ENCODE data around the gene NT5DC4. TPM values are rescaled to one million over a fixed set of nuclear protein-coding genes. Genes with fewer than 3 reads are reported as not detected.
A peak's percentile ranks its signal among the peaks of the same experiment; 100 is the strongest.

NT5DC4 gene
- total RNA-seq, 1 experiment from 2014 or later, result not detected

DNA sequence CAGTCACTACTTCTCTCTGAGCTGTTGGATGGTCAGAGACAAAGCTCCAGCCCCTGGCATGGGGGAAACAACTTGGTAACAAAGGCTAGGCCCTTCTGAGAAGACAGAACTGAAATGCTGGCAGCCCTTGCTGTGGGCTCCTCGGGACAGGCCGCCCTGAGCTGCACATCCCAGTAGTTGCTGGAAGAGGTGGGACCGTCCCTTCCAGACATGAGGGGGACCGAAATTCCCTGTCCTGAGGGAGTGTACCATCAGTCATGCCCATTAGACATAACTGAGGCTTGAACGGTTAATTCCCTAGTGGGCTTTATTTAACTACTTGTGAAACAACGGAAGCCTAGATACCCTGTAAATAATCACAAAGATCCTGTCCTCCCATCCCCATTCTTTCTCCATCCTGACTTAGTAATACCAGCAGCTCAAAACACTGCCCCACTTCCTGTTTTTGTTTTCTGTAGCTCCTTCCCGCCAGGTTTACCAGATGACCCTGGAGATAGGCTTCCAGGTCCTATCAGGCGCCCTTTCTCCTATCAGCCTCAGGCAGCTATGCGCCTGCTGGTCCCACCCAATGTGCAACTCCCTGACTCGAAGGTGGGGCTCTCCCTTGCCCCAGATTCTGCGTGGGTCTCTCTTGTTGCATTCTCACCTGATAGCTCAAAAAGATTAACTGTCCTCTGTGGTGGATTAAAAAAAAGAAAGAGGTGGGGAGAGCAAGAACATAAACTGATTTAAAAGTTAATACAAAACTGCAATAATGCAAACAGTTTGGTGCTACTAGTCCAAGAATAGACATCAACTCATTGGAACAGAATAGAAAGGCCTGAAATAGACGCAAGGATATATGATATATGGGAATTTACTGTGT, 37.0 kb upstream of the NT5DC4 start:
- Mint-ChIP-seq H3K9me3 (ENCODE audit: unreplicated experiment) (no peaks in the 10 kb centered on the region), H3K4me1 (ENCODE audit: insufficient read depth, unreplicated experiment) (peaks cover 5% of the 10 kb centered on the region), H3K27ac (ENCODE audit: low read depth, unreplicated experiment) (no peak overlapping the region), H3K36me3 (ENCODE audit: insufficient read depth, unreplicated experiment) (no peaks in the 10 kb centered on the region), H3K4me3 (ENCODE audit: unreplicated experiment) (no peak overlapping the region), H3K27me3 (ENCODE audit: insufficient read depth, unreplicated experiment) (no peaks in the 10 kb centered on the region)
- ChIA-PET CTCF (interaction anchor here (0.8 to 1.5 kb wide), 4 partner anchors 8 to 258 kb away, joined by 3 to 7 read pairs (median 4); no protein-coding TSS in a partner anchor), POLR2A (interaction anchor here (1.0 to 1.3 kb wide), 3 partner anchors 9 to 57 kb away, joined by 3 read pairs; no protein-coding TSS in a partner anchor)
- no peak for DNase-seq (ENCODE audit: unreplicated experiment)
- intact Hi-C loops (cut with micrococcal nuclease), result no loop called here
- no peak for TF ChIP-seq CTCF (IDR thresholded peaks at IDR 0.05; ENCODE audit: unreplicated experiment)
- no TSS peak for BruUV-seq (replicated peaks)

GRCh38 chr2:112684415-112684775, 36.4 kb upstream of the NT5DC4 start:
- CTCF ChIA-PET, result interaction anchor here (0.6 to 1.5 kb wide), 3 partner anchors 8 to 258 kb away, joined by 3 to 5 read pairs (median 3); no protein-coding TSS in a partner anchor
- Mint-ChIP-seq H3K27me3 (ENCODE audit: insufficient read depth, unreplicated experiment) (no peaks in the 10 kb centered on the region), H3K4me1 (ENCODE audit: insufficient read depth, unreplicated experiment) (peaks cover 3% of the 10 kb centered on the region), H3K9me3 (ENCODE audit: unreplicated experiment) (no peaks in the 10 kb centered on the region), H3K4me3 (ENCODE audit: unreplicated experiment) (no peak overlapping the region), H3K27ac (ENCODE audit: low read depth, unreplicated experiment) (no peak overlapping the region), H3K36me3 (ENCODE audit: insufficient read depth, unreplicated experiment) (no peaks in the 10 kb centered on the region)
- BruUV-seq (replicated peaks), result no TSS peak
- DNase-seq (ENCODE audit: unreplicated experiment), result no peak
- intact Hi-C loops (cut with micrococcal nuclease), result no loop called here
- POLR2A ChIA-PET, result interaction anchor here (1.0 to 1.1 kb wide), 2 partner anchors 19 to 57 kb away, joined by 3 read pairs; no protein-coding TSS in a partner anchor
- no peak for TF ChIP-seq CTCF (IDR thresholded peaks at IDR 0.05; ENCODE audit: unreplicated experiment)

- H3K27me3 Mint-ChIP-seq (ENCODE audit: insufficient read depth, unreplicated experiment), result no peaks in the 10 kb centered on the region
- intact Hi-C loops (cut with micrococcal nuclease), result no loop called here
- H3K27ac Mint-ChIP-seq (ENCODE audit: low read depth, unreplicated experiment), result no peak overlapping the region
- H3K4me3 Mint-ChIP-seq (ENCODE audit: unreplicated experiment), result no peak overlapping the region
- H3K9me3 Mint-ChIP-seq (ENCODE audit: unreplicated experiment), result no peaks in the 10 kb centered on the region
- no peaks in the 10 kb centered on the region for H3K4me1 Mint-ChIP-seq (ENCODE audit: insufficient read depth, unreplicated experiment)
- TF ChIP-seq CTCF (IDR thresholded peaks at IDR 0.05; ENCODE audit: unreplicated experiment), result peak; percentile 6
- H3K36me3 Mint-ChIP-seq (ENCODE audit: insufficient read depth, unreplicated experiment), result no peaks in the 10 kb centered on the region
- CTCF ChIA-PET, result interaction anchor here (0.5 to 0.7 kb wide), 4 partner anchors 18 to 86 kb away, joined by 3 read pairs; no protein-coding TSS in a partner anchor
- BruUV-seq (replicated peaks), result no TSS peak
- DNase-seq (ENCODE audit: unreplicated experiment), result no peak
- POLR2A ChIA-PET, result interaction anchor here (0.9 to 1.9 kb wide), 3 partner anchors 20 to 64 kb away, joined by 3 to 4 read pairs (median 3); no protein-coding TSS in a partner anchor
Observed at GRCh38 chr2:112685271-112685884, 35.4 kb upstream of the NT5DC4 start.

All from MCF 10A (cell line).